ENCODE data around the gene ZZZ3. TPM values are rescaled to one million over a fixed set of nuclear protein-coding genes. Genes with fewer than 3 reads are reported as not detected.

ZZZ3 gene
- total RNA-seq, 1 experiment from 2014 or later, result 51.1 TPM

DNA sequence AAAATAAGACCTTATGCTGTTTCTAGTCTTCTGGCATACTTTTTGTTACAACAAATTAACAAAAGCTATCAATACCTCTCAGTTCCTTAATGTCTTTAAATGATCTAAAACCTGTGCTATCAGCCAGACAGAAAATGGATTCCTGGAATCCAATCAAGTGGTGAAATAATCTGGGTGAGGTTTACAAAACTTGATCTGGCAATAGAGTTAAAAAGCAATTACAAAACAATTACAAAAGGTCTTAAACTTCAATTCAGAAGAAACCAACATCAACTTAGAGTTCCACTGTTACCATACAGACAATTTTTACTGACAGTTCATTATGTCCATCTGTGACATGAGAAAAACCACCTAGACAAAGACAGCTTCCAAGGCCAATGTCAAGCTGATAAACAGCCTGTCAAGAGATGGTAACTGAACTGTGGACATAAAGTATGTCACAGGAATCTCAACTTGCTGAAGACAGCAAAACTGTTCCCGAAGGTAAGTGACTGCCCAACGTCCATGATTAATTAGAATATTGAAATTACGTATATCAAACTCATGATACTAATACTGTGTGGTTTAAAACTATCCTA lies 17.4 kb downstream of the ZZZ3 start:
- Histone ChIP-seq H4K20me1 (ENCODE audit: control insufficient read depth, insufficient read depth, insufficient read length) (no peaks in the 10 kb centered on the region), H2BK12ac (ENCODE audit: insufficient read length, low read depth, low read length) (no peak overlapping the region), H2BK15ac (ENCODE audit: low read depth, low read length) (no peak overlapping the region)

More for the DNA sequence above, 17.4 kb downstream of the ZZZ3 start:
- Histone ChIP-seq H3K4ac (ENCODE audit: low read depth, low read length) (no peak overlapping the region), H3K9ac (ENCODE audit: extremely low read depth, insufficient read length, low read length) (no peak overlapping the region), H3K14ac (ENCODE audit: insufficient read depth, low read length) (no peak overlapping the region), H2AK5ac (ENCODE audit: insufficient read length, low read length) (no peak overlapping the region), H3K56ac (ENCODE audit: insufficient read length, low read depth, low read length) (no peak overlapping the region), H2BK20ac (ENCODE audit: low read depth, low read length, poor library complexity, severe bottlenecking) (no peak overlapping the region), H3K27ac (ENCODE audit: insufficient read length, low read depth, low read length) (no peak overlapping the region), H3K27me3 (ENCODE audit: insufficient read depth, low read length) (no peaks in the 10 kb centered on the region), H4K8ac (replicated peaks; ENCODE audit: insufficient read length, low read depth, low read length) (no peak overlapping the region), H4K91ac (ENCODE audit: insufficient read length, low read depth, low read length) (no peak overlapping the region), H2AFZ (ENCODE audit: low read length) (no peak overlapping the region), H4K5ac (ENCODE audit: insufficient read length, low read depth, low read length) (no peak overlapping the region), H3K23me2 (ENCODE audit: insufficient read length, low read depth, low read length, poor library complexity, severe bottlenecking) (no peaks in the 10 kb centered on the region), H2BK5ac (ENCODE audit: insufficient read length, low read length) (no peak overlapping the region), H3T11ph (ENCODE audit: low read length) (no peak overlapping the region), H3K9me3 (ENCODE audit: control insufficient read depth, low read depth, low read length) (no peaks in the 10 kb centered on the region), H2BK120ac (ENCODE audit: low read depth, low read length, poor library complexity, severe bottlenecking) (no peak overlapping the region), H3K79me2 (ENCODE audit: insufficient read depth, low read length) (peaks cover 17% of the 10 kb centered on the region; the same call in 1 of the 2 replicates), H3K79me1 (ENCODE audit: insufficient read depth, low read depth, low read length, poor library complexity, severe bottlenecking) (peaks cover 10% of the 10 kb centered on the region), H3K4me1 (ENCODE audit: insufficient read depth, low read length) (no peaks in the 10 kb centered on the region), H3K18ac (ENCODE audit: insufficient read length, low read depth, low read length) (no peak overlapping the region), H3K23ac (ENCODE audit: insufficient read length, low read depth, low read length) (no peak overlapping the region), H3K4me2 (ENCODE audit: insufficient read depth, insufficient read length, low read length) (no peak overlapping the region)
- Mint-ChIP-seq H3K36me3 (ENCODE audit: insufficient read depth in 1 of 3, low read depth in 3 of 3) (peaks cover 0 to 5% (median 0%) of the 10 kb centered on the region in 3 experiments; a peak in 2 of 7 replicates), H3K27ac (no peak overlapping the region; a peak in 1 of 7 replicates), H3K9me3 (no peaks in the 10 kb centered on the region), H3K4me1 (0 out of 4 replicates have a peak, but pooled peaks cover 0 to 4% of the 10 kb centered on the region in 2 experiments), H3K27me3 (ENCODE audit: low read depth) (no peaks in the 10 kb centered on the region), H3K4me3 (no peak overlapping the region)
- no CpG with 5 or more reads among the region's 3 CpGs for WGBS (ENCODE audit: extremely low coverage, insufficient read length, low lambda C conversion rate)
- no peak for DNase-seq
- TF ChIP-seq, protein P1, sequence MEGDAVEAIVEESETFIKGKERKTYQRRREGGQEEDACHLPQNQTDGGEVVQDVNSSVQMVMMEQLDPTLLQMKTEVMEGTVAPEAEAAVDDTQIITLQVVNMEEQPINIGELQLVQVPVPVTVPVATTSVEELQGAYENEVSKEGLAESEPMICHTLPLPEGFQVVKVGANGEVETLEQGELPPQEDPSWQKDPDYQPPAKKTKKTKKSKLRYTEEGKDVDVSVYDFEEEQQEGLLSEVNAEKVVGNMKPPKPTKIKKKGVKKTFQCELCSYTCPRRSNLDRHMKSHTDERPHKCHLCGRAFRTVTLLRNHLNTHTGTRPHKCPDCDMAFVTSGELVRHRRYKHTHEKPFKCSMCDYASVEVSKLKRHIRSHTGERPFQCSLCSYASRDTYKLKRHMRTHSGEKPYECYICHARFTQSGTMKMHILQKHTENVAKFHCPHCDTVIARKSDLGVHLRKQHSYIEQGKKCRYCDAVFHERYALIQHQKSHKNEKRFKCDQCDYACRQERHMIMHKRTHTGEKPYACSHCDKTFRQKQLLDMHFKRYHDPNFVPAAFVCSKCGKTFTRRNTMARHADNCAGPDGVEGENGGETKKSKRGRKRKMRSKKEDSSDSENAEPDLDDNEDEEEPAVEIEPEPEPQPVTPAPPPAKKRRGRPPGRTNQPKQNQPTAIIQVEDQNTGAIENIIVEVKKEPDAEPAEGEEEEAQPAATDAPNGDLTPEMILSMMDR (conservative IDR thresholded peaks at IDR 0.05), result no peak

Measured in H9 (cell line).